Left lung (tissue), 10 donors: Measurements from ENCODE around the gene KDM4F. TPM values are rescaled to one million over a fixed set of nuclear protein-coding genes. Genes with fewer than 3 reads are reported as not detected.

ENCODE experiments used
- ATAC-seq: fragments of 200-7000 bp; cut with Tn5 transposase; one replicate; pipeline ENCODE4 v1.9.1; 2020; ENCODE audit warnings: moderate library complexity
- DNase-seq, 4 donors: peaks; one replicate each; pipeline ENCODE4 v3.0.0-alpha.2; 2013 to 2020
- H3K27ac ChIP-seq, 2 donors: fragments of 200-600 bp; sonication (generic) in 1 of 2; one replicate each; pipeline versions ENCODE4 v1.5.0 to v1.8.0; 2020 to 2021
- H3K27me3 ChIP-seq, 2 donors: fragments of 200-600 bp; sonication (generic) in 1 of 2; one replicate each; pipeline versions ENCODE4 v1.5.0 to v1.8.0; 2020 to 2021
- H3K36me3 ChIP-seq, 2 donors: fragments of 200-600 bp; sonication (generic) in 1 of 2; one replicate each; pipeline versions ENCODE4 v1.5.0 to v1.8.0; 2020 to 2021
- H3K4me1 ChIP-seq, 2 donors: fragments of 200-600 bp; one replicate each; pipeline ENCODE4 v1.8.0; 2021
- H3K4me3 ChIP-seq, 2 donors: fragments of 200-600 bp; sonication (generic) in 1 of 2; one replicate each; pipeline versions ENCODE4 v1.5.0 to v1.8.0; 2020 to 2021; ENCODE audit warnings: mild to moderate bottlenecking in 1 of 2
- H3K9me3 ChIP-seq, 2 donors: fragments of 200-600 bp; sonication (generic) in 1 of 2; one replicate each; pipeline versions ENCODE4 v1.5.0 to v1.8.0; 2020 to 2021
- intact Hi-C, 2 donors: fragments of 100-400 bp; cut with DNase I; formaldehyde crosslinking; loops; one replicate each; pipeline versions ENCODE4 v1.11.2 to v1.14.2; 2022
- polyA plus RNA-seq, 6 donors: library from polyadenylated mRNA; unstranded; fragments of 120-200 nt; gene quantifications; one replicate each; pipeline ENCODE4 v1.2.1, GENCODE V29; 2013; ENCODE audit not compliant: insufficient read length in 6 of 6
- total RNA-seq, 2 donors: library from RNA; stranded (reverse); fragmentation: NEBNext Ultra II Directional; extraction: Animal tissue kit (Norgen Biotek cat#: 25700); gene quantifications; one replicate each; pipeline ENCODE4 v1.2.1, GENCODE V29; 2021
- TF ChIP-seq, protein P1 (sequence below), 2 donors: fragments of 200-600 bp; sonication (generic) in 1 of 2; IDR thresholded peaks; one replicate each; pipeline versions ENCODE4 v1.5.0 to v1.8.0; 2021; ENCODE audit warnings: antibody characterized with exemption in 2 of 2
- donor health status: DM: no; HTN: yes; CAD: no.
- donor health status: DM: no; HTN: no; CAD: no.

KDM4F gene
- total and polyA plus RNA-seq, 8 donors = not detected

DNA sequence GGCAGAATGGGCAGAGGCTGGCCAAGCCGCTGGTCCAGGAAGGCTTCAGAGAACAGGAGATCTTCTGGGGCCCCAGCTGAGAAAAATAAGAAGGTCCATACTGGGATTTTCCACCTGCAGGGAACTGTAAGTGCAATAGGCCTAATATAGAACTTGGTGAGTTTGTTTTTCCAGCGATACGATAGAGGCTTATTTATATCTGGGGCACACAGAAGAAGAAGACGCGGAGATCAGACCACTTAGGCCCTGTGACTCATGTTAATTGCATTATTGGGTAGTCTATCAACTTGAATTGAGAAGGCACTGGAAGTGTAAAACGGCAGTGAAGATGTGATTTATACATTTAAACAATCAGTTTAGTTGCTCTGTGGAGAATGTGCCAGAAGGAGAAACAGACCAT is 9.8 kb downstream of the KDM4F start:
- TF ChIP-seq, protein P1, sequence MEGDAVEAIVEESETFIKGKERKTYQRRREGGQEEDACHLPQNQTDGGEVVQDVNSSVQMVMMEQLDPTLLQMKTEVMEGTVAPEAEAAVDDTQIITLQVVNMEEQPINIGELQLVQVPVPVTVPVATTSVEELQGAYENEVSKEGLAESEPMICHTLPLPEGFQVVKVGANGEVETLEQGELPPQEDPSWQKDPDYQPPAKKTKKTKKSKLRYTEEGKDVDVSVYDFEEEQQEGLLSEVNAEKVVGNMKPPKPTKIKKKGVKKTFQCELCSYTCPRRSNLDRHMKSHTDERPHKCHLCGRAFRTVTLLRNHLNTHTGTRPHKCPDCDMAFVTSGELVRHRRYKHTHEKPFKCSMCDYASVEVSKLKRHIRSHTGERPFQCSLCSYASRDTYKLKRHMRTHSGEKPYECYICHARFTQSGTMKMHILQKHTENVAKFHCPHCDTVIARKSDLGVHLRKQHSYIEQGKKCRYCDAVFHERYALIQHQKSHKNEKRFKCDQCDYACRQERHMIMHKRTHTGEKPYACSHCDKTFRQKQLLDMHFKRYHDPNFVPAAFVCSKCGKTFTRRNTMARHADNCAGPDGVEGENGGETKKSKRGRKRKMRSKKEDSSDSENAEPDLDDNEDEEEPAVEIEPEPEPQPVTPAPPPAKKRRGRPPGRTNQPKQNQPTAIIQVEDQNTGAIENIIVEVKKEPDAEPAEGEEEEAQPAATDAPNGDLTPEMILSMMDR (IDR thresholded peaks at IDR 0.05) = no peak

DNA sequence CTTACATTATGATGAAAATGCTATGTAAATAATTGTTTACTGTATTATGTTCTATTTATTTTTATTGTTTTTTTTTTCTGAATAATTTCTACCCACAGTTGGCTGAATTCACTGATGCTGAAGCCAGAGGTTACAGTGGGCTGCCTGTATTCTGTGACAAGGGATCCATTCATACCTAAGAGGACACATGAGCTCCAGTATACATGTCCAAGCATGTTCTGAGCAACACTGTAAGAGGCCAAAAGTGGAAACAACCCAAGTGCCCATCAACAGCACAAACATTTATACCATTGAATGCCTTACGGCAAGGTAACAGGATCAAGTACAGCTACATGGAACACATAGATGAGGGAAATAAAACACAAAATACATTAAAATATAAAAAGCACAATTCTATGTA is 16.1 kb downstream of the KDM4F start:
- ATAC-seq = no peak
- TF ChIP-seq, protein P1 (IDR thresholded peaks at IDR 0.05) = no peak
- intact Hi-C loops = no loop called here

More for the DNA sequence above, 9.8 kb downstream of the KDM4F start:
- H3K4me1 ChIP-seq = no peaks in the 10 kb centered on the region
- intact Hi-C loops = no loop called here
- ATAC-seq = no peak
- no peak overlapping the region for H3K27ac ChIP-seq
- peaks cover 0 to 3% of the 10 kb centered on the region in 2 donors for H3K27me3 ChIP-seq
- H3K9me3 ChIP-seq = no peaks in the 10 kb centered on the region
- DNase-seq = no peak
- H3K4me3 ChIP-seq = no peak overlapping the region
- H3K36me3 ChIP-seq = no peaks in the 10 kb centered on the region

DNA sequence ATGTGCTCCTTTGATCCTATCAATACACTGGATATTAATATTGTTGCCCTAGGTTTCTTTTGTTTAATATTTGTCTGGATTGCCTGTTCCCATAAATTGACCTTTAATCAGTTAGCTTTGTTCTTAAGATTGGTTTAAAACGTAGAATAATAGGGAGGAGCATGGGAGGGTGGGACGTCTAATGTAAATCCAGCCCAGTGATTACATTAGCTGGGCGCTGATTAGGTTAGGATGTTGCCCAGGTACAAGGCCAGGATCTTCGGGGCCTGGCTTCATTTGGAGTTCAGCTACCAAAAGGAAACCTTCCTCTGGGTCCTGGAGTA is 17.5 kb downstream of the KDM4F start, which contains the start of gene SRSF8:
SRSF8 (plus strand) TSS at position 204 of the 323 bp plus-strand sequence. CDS start 308 bp downstream, outside the sequence.
- peak within 1 kb of the TSS; percentile 65 to 67 for H3K4me3 ChIP-seq
- H3K27ac ChIP-seq = peak within 1 kb of the TSS; percentile 96 to 97
- no peaks in the 10 kb centered on the region for H3K27me3 ChIP-seq
- DNase-seq (no peak), ATAC-seq (peak; percentile 67)
- intact Hi-C loops = no loop called here
- no peaks in the 10 kb centered on the region for H3K36me3 ChIP-seq
- H3K4me1 ChIP-seq = peaks cover 7 to 28% of the 10 kb centered on the region in 2 donors
- H3K9me3 ChIP-seq = no peaks in the 10 kb centered on the region
- TF ChIP-seq, protein P1 (IDR thresholded peaks at IDR 0.05) = no peak

More for the DNA sequence above, 16.1 kb downstream of the KDM4F start:
- no peaks in the 10 kb centered on the region for H3K9me3 ChIP-seq
- peaks cover 7 to 24% of the 10 kb centered on the region in 2 donors for H3K4me1 ChIP-seq
- no peak for DNase-seq
- H3K27ac ChIP-seq = no peak overlapping the region
- no peaks in the 10 kb centered on the region for H3K27me3 ChIP-seq
- no peak overlapping the region for H3K4me3 ChIP-seq
- H3K36me3 ChIP-seq = no peaks in the 10 kb centered on the region

DNA sequence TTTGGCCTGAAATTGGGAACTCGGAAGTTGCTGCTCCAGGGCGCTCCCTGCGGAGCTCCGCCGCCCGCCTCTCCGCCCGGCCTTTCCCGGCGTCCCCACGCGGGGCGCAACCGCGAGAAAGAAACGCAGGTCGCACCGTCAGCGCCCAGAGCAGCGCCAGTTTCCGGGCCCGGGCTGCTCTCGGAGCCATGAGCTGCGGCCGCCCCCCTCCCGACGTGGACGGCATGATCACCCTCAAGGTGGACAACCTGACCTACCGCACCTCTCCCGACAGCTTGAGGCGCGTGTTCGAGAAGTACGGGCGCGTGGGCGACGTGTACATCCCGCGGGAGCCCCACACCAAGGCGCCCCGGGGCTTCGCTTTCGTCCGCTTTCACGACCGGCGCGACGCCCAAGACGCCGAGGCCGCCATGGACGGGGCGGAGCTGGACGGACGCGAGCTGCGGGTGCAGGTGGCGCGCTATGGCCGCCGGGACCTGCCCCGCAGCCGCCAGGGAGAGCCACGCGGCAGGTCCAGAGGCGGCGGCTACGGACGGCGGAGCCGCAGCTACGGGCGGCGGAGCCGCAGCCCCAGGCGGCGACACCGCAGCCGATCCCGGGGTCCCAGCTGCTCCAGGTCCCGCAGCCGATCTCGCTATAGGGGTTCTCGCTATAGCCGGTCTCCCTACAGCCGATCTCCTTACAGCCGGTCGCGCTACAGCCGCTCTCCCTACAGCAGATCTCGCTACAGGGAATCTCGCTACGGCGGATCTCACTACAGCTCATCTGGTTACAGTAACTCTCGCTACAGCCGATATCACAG is 18.0 kb downstream of the KDM4F start:
- H3K9me3 ChIP-seq = no peaks in the 10 kb centered on the region
- peak; percentile 77 to 93 (median 82) for DNase-seq
- intact Hi-C loops = no loop called here
- ATAC-seq = peak; percentile 78
- H3K27ac ChIP-seq = peak overlapping the region; percentile 96 to 97
- no peaks in the 10 kb centered on the region for H3K27me3 ChIP-seq
- TF ChIP-seq, protein P1 (IDR thresholded peaks at IDR 0.05) = peak; percentile 27 to 63
- peak overlapping the region; percentile 65 to 67 for H3K4me3 ChIP-seq
- H3K36me3 ChIP-seq = no peaks in the 10 kb centered on the region
- H3K4me1 ChIP-seq = peaks cover 7 to 28% of the 10 kb centered on the region in 2 donors

DNA sequence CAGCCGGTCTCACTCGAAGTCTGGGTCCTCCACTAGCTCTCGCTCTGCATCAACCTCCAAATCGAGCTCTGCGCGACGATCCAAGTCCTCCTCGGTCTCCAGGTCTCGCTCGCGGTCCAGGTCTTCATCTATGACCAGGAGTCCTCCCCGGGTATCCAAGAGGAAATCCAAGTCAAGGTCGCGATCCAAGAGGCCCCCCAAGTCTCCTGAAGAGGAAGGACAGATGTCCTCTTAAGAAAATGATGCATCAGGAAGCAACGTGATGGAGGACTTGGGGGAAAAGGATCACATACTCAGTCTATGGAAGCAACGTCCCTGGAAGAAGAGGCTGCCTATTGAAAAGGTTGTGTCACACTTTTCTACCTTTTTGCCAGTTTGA is 18.6 kb downstream of the KDM4F start:
- no peak for DNase-seq
- no peaks in the 10 kb centered on the region for H3K36me3 ChIP-seq
- peak overlapping the region; percentile 65 to 67 for H3K4me3 ChIP-seq
- H3K27ac ChIP-seq = peak overlapping the region; percentile 96 to 97
- H3K9me3 ChIP-seq = no peaks in the 10 kb centered on the region
- H3K27me3 ChIP-seq = no peaks in the 10 kb centered on the region
- ATAC-seq = peak; percentile 31
- intact Hi-C loops = no loop called here
- H3K4me1 ChIP-seq = peaks cover 7 to 28% of the 10 kb centered on the region in 2 donors
- TF ChIP-seq, protein P1 (IDR thresholded peaks at IDR 0.05) = no peak
